ENCODE measurements around the gene SHROOM3. TPM values are rescaled to one million over a fixed set of nuclear protein-coding genes. Genes with fewer than 3 reads are reported as not detected.

SHROOM3 gene
- total and polyA plus RNA-seq, 2 experiments from 2014 or later = 11.3 to 73.5 TPM

DNA sequence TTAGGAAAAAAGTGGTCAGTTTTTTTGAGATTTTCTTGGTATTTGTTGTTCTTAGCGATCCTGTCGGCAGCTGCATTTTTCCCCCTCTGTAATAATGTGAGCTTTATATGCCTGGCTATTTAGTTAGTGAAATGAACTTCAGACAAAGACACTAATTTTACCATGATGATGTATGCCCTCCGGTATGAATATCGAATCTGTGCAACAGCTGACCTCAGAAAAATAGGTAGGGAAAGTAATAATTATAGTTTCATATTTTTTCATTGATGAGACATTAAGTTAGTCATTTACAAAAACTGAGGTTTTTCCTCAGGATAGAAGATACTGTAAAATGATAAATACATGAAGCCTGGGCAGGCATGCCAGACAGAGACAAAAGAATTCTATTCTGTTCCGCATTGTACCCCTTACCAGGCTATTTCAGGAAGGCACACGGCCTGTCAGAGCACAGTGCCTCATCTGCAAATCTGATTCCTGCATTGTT lies 155.8 kb downstream of the SHROOM3 start:
- Histone ChIP-seq H4K20me1 (replicated peaks; ENCODE audit: insufficient read depth) (no peaks in the 10 kb centered on the region), H3K79me2 (replicated peaks; ENCODE audit: insufficient read depth) (no peaks in the 10 kb centered on the region), H3K4me2 (peak overlapping the region; percentile 15), H3K4me3 (no peak overlapping the region; the same call in 1 of the 2 replicates), H3K27me3 (ENCODE audit: insufficient read depth) (no peaks in the 10 kb centered on the region), H3K27ac (ENCODE audit: low read depth) (peak overlapping the region; percentile 98), H3K4me1 (ENCODE audit: insufficient read depth) (peaks cover 48% of the 10 kb centered on the region), H3K36me3 (ENCODE audit: insufficient read depth) (no peaks in the 10 kb centered on the region), H3F3A (replicated peaks; ENCODE audit: low read depth) (peaks cover 4% of the 10 kb centered on the region; the same call in 1 of the 2 replicates), H3K9me2 (ENCODE audit: insufficient read depth) (no peaks in the 10 kb centered on the region), H2AFZ (no peak overlapping the region)
- Mint-ChIP-seq H3K4me1 (peaks cover 57% of the 10 kb centered on the region), H3K9me3 (no peaks in the 10 kb centered on the region; the same call in 2 of the 3 replicates), H3K27ac (peak overlapping the region; percentile 97), H3K36me3 (ENCODE audit: low read depth) (0 out of 3 replicates have a peak, but pooled peaks cover 2% of the 10 kb centered on the region), H3K27me3 (ENCODE audit: insufficient read depth, low read depth, poor library complexity) (no peaks in the 10 kb centered on the region), H3K4me3 (peak overlapping the region; percentile 27)
- DNase-seq (ENCODE audit: low spot score) (peak; percentile 37), ATAC-seq (peak; percentile 8; the same call in 2 of the 3 replicates)
- TF ChIP-seq, protein P1, sequence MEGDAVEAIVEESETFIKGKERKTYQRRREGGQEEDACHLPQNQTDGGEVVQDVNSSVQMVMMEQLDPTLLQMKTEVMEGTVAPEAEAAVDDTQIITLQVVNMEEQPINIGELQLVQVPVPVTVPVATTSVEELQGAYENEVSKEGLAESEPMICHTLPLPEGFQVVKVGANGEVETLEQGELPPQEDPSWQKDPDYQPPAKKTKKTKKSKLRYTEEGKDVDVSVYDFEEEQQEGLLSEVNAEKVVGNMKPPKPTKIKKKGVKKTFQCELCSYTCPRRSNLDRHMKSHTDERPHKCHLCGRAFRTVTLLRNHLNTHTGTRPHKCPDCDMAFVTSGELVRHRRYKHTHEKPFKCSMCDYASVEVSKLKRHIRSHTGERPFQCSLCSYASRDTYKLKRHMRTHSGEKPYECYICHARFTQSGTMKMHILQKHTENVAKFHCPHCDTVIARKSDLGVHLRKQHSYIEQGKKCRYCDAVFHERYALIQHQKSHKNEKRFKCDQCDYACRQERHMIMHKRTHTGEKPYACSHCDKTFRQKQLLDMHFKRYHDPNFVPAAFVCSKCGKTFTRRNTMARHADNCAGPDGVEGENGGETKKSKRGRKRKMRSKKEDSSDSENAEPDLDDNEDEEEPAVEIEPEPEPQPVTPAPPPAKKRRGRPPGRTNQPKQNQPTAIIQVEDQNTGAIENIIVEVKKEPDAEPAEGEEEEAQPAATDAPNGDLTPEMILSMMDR (conservative IDR thresholded peaks at IDR 0.05; ENCODE audit: low read depth in 2 of 2) = no peak
- TF ChIP-seq EZH2 (IDR thresholded peaks at IDR 0.05; ENCODE audit: low read depth, unreplicated experiment) = no peak
- no peak for TF ChIP-seq ZNF114 (CRISPR knock-in tag; IDR thresholded peaks at IDR 0.05)
- TF ChIP-seq POLR2AphosphoS5 (IDR thresholded peaks at IDR 0.05; ENCODE audit: low read depth) = no peak
- TF ChIP-seq JUNB (IDR thresholded peaks at IDR 0.05; ENCODE audit: unreplicated experiment) = no peak
- TF ChIP-seq NANOG (IDR thresholded peaks at IDR 0.05; ENCODE audit: borderline replicate concordance) = no peak
- TF ChIP-seq, protein P2, sequence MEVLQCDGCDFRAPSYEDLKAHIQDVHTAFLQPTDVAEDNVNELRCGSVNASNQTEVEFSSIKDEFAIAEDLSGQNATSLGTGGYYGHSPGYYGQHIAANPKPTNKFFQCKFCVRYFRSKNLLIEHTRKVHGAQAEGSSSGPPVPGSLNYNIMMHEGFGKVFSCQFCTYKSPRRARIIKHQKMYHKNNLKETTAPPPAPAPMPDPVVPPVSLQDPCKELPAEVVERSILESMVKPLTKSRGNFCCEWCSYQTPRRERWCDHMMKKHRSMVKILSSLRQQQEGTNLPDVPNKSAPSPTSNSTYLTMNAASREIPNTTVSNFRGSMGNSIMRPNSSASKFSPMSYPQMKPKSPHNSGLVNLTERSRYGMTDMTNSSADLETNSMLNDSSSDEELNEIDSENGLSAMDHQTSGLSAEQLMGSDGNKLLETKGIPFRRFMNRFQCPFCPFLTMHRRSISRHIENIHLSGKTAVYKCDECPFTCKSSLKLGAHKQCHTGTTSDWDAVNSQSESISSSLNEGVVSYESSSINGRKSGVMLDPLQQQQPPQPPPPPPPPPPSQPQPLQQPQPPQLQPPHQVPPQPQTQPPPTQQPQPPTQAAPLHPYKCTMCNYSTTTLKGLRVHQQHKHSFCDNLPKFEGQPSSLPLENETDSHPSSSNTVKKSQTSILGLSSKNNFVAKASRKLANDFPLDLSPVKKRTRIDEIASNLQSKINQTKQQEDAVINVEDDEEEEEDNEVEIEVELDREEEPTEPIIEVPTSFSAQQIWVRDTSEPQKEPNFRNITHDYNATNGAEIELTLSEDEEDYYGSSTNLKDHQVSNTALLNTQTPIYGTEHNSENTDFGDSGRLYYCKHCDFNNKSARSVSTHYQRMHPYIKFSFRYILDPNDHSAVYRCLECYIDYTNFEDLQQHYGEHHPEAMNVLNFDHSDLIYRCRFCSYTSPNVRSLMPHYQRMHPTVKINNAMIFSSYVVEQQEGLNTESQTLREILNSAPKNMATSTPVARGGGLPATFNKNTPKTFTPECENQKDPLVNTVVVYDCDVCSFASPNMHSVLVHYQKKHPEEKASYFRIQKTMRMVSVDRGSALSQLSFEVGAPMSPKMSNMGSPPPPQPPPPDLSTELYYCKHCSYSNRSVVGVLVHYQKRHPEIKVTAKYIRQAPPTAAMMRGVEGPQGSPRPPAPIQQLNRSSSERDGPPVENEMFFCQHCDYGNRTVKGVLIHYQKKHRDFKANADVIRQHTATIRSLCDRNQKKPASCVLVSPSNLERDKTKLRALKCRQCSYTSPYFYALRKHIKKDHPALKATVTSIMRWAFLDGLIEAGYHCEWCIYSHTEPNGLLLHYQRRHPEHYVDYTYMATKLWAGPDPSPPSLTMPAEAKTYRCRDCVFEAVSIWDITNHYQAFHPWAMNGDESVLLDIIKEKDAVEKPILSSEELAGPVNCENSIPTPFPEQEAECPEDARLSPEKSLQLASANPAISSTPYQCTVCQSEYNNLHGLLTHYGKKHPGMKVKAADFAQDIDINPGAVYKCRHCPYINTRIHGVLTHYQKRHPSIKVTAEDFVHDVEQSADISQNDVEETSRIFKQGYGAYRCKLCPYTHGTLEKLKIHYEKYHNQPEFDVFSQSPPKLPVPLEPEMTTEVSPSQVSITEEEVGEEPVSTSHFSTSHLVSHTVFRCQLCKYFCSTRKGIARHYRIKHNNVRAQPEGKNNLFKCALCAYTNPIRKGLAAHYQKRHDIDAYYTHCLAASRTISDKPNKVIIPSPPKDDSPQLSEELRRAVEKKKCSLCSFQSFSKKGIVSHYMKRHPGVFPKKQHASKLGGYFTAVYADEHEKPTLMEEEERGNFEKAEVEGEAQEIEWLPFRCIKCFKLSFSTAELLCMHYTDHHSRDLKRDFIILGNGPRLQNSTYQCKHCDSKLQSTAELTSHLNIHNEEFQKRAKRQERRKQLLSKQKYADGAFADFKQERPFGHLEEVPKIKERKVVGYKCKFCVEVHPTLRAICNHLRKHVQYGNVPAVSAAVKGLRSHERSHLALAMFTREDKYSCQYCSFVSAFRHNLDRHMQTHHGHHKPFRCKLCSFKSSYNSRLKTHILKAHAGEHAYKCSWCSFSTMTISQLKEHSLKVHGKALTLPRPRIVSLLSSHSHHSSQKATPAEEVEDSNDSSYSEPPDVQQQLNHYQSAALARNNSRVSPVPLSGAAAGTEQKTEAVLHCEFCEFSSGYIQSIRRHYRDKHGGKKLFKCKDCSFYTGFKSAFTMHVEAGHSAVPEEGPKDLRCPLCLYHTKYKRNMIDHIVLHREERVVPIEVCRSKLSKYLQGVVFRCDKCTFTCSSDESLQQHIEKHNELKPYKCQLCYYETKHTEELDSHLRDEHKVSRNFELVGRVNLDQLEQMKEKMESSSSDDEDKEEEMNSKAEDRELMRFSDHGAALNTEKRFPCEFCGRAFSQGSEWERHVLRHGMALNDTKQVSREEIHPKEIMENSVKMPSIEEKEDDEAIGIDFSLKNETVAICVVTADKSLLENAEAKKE (CRISPR knock-in tag; IDR thresholded peaks at IDR 0.05) = no peak
- TF ChIP-seq EZH2phosphoT487 (IDR thresholded peaks at IDR 0.05; ENCODE audit: unreplicated experiment) = no peak
- no peak for TF ChIP-seq STAT1 (IDR thresholded peaks at IDR 0.05; ENCODE audit: unreplicated experiment)

All from GM23338 (cell line).